Loucy (cell line): Measurements from ENCODE around the gene TGDS.
"Not testable (repeated sequence)": the region's sequence is repeated elsewhere in the genome, so short reads cannot be mapped to it uniquely, and the experiment has no call there.

Experiments used
- H2AFZ ChIP-seq: fragments of 200-600 bp; sonication (generic); 2 replicates; pipeline ENCODE4 v1.6.0; 2016; ENCODE audit warnings: antibody characterized with exemption, mild to moderate bottlenecking, low read length, moderate library complexity
- H3F3A ChIP-seq: fragments of 200-600 bp; 2 replicates; pipeline ENCODE4 v1.6.0; 2016; ENCODE audit warnings: antibody characterized with exemption, low read depth, mild to moderate bottlenecking
- H3K27me3 ChIP-seq: fragments of 200-600 bp; sonication (generic); 2 replicates; pipeline ENCODE4 v1.6.1; 2014; ENCODE audit warnings: low read length, mild to moderate bottlenecking; ENCODE audit not compliant: insufficient read depth, poor library complexity, severe bottlenecking
- H3K36me3 ChIP-seq: fragments of 200-600 bp; sonication (generic); 2 replicates; pipeline ENCODE4 v1.6.1; 2016; ENCODE audit warnings: low read length; ENCODE audit not compliant: insufficient read depth
- H3K4me1 ChIP-seq: fragments of 200-600 bp; sonication (generic); 2 replicates; pipeline ENCODE4 v1.5.1; 2014; ENCODE audit warnings: low read length, mild to moderate bottlenecking; ENCODE audit not compliant: insufficient read depth, poor library complexity, severe bottlenecking
- H3K4me2 ChIP-seq: fragments of 200-600 bp; sonication (generic); 2 replicates; pipeline ENCODE4 v1.6.0; 2014; ENCODE audit warnings: antibody characterized with exemption, low read length, low read depth, mild to moderate bottlenecking; ENCODE audit not compliant: poor library complexity, severe bottlenecking
- H3K4me3 ChIP-seq: fragments of 200-600 bp; sonication (generic); 2 replicates; pipeline ENCODE4 v1.5.1; 2014; ENCODE audit warnings: low read length, mild to moderate bottlenecking, mixed read lengths; ENCODE audit not compliant: poor library complexity, severe bottlenecking
- H3K79me2 ChIP-seq: fragments of 200-600 bp; sonication (generic); 2 replicates; pipeline ENCODE4 v1.6.1; 2014; ENCODE audit warnings: low read length; ENCODE audit not compliant: insufficient read depth
- H3K9ac ChIP-seq: fragments of 200-600 bp; sonication (generic); 2 replicates; pipeline ENCODE4 v1.6.0; 2014; ENCODE audit warnings: mild to moderate bottlenecking, low read depth, low read length, moderate library complexity; ENCODE audit not compliant: poor library complexity, severe bottlenecking
- H3K9me2 ChIP-seq: fragments of 200-600 bp; sonication (generic); replicated peaks from 2 replicates; pipeline ENCODE4 v1.6.1; 2016; ENCODE audit warnings: low read depth, low read length, mixed read lengths
- H3K9me3 ChIP-seq: fragments of 200-600 bp; sonication (generic); 2 replicates; pipeline ENCODE4 v1.6.1; 2014; ENCODE audit warnings: mild to moderate bottlenecking, antibody characterized with exemption, low read length, low read depth; ENCODE audit not compliant: insufficient read depth
- H4K20me1 ChIP-seq: fragments of 200-600 bp; sonication (generic); 2 replicates; pipeline ENCODE4 v1.6.0; 2014; ENCODE audit warnings: antibody characterized with exemption, low read length, mild to moderate bottlenecking; ENCODE audit not compliant: insufficient read depth, poor library complexity, severe bottlenecking
- EZH2phosphoT487 ChIP-seq: fragments of 200-600 bp; IDR thresholded peaks from 2 replicates; pipeline ENCODE4 v1.6.1; 2018; ENCODE audit warnings: antibody characterized with exemption, mild to moderate bottlenecking, moderate library complexity, borderline replicate concordance
- TF ChIP-seq, protein P1 (sequence below): fragments of 200-600 bp; sonication (generic); conservative IDR thresholded peaks from 2 replicates; pipeline ENCODE4 v1.5.1; 2014; ENCODE audit warnings: mild to moderate bottlenecking, antibody characterized with exemption, low read length

The TGDS gene

GRCh38 chr13:94534166-94534565 is 61.8 kb downstream of the TGDS start:
- Histone ChIP-seq H3K4me1 (no peaks in the 10 kb centered on the region), H3K79me2 (no peaks in the 10 kb centered on the region), H3K9me2 (no peaks in the 10 kb centered on the region; the same call in 1 of the 2 replicates), H3K9me3 (no peaks in the 10 kb centered on the region), H3F3A (no peaks in the 10 kb centered on the region), H3K4me3 (no peak overlapping the region), H3K27me3 (no peaks in the 10 kb centered on the region), H3K9ac (no peak overlapping the region), H3K36me3 (no peaks in the 10 kb centered on the region), H4K20me1 (no peaks in the 10 kb centered on the region), H3K4me2 (no peak overlapping the region), H2AFZ (no peak overlapping the region)
- TF ChIP-seq, protein P1, sequence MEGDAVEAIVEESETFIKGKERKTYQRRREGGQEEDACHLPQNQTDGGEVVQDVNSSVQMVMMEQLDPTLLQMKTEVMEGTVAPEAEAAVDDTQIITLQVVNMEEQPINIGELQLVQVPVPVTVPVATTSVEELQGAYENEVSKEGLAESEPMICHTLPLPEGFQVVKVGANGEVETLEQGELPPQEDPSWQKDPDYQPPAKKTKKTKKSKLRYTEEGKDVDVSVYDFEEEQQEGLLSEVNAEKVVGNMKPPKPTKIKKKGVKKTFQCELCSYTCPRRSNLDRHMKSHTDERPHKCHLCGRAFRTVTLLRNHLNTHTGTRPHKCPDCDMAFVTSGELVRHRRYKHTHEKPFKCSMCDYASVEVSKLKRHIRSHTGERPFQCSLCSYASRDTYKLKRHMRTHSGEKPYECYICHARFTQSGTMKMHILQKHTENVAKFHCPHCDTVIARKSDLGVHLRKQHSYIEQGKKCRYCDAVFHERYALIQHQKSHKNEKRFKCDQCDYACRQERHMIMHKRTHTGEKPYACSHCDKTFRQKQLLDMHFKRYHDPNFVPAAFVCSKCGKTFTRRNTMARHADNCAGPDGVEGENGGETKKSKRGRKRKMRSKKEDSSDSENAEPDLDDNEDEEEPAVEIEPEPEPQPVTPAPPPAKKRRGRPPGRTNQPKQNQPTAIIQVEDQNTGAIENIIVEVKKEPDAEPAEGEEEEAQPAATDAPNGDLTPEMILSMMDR, result no peak
- TF ChIP-seq EZH2phosphoT487, result no peak

DNA sequence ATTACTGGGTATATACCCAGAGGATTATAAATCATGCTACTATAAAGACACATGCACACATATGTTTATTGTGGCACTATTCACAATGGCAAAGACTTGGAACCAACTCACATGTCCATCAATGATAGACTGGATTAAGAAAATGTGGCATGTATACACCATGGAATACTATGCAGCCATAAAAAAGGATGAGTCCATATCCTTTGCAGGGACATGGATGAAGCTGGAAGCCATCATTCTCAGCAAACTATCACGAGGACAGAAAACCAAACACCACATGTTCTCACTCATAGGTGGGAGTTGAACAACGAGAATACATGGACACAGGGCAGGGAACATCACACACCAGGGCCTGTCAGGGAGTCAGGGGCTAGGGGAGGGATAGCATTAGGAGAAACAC is 63.7 kb downstream of the TGDS start:
- not testable (repeated sequence) for H3K4me2 ChIP-seq, H2AFZ ChIP-seq, H3K79me2 ChIP-seq, H3K9ac ChIP-seq, H3K9me3 ChIP-seq, H3F3A ChIP-seq, H3K4me1 ChIP-seq, H4K20me1 ChIP-seq, H3K4me3 ChIP-seq, H3K36me3 ChIP-seq, H3K27me3 ChIP-seq, H3K9me2 ChIP-seq

- not testable (repeated sequence) for H3K79me2 ChIP-seq, H3K4me1 ChIP-seq, H3K4me2 ChIP-seq, H4K20me1 ChIP-seq, H3K4me3 ChIP-seq, H3K27me3 ChIP-seq, H3K9me3 ChIP-seq, H3K9ac ChIP-seq, H2AFZ ChIP-seq, H3F3A ChIP-seq, H3K9me2 ChIP-seq, H3K36me3 ChIP-seq
These were observed 69.0 kb downstream of the TGDS start for GRCh38 chr13:94526956-94527355.

- no peaks in the 10 kb centered on the region for H3K4me1 ChIP-seq
- no peaks in the 10 kb centered on the region for H3F3A ChIP-seq
- no peaks in the 10 kb centered on the region for H3K9me2 ChIP-seq
- TF ChIP-seq, protein P1, result no peak
- no peak for TF ChIP-seq EZH2phosphoT487
- no peaks in the 10 kb centered on the region for H3K9me3 ChIP-seq
- H4K20me1 ChIP-seq, result no peaks in the 10 kb centered on the region
- no peak overlapping the region for H3K4me2 ChIP-seq
- H3K36me3 ChIP-seq, result no peaks in the 10 kb centered on the region
- H3K27me3 ChIP-seq, result no peaks in the 10 kb centered on the region
- no peak overlapping the region for H2AFZ ChIP-seq
- H3K79me2 ChIP-seq, result no peaks in the 10 kb centered on the region
- H3K9ac ChIP-seq, result no peak overlapping the region
- no peak overlapping the region for H3K4me3 ChIP-seq
These were observed 70.2 kb downstream of the TGDS start for GRCh38 chr13:94525781-94526180.
